Measurements from ENCODE around the gene INSYN2B.

GRCh38 chr5:169838688-169839087, 141.6 kb downstream of the INSYN2B start:
- TF ChIP-seq CTCF (IDR thresholded peaks at IDR 0.05) (no peak), EZH2phosphoT487 (IDR thresholded peaks at IDR 0.05) (no peak), EZH2 (IDR thresholded peaks at IDR 0.05) (no peak)

Data from neural progenitor cell (in vitro differentiated cells).